ENCODE data around the gene CORT.
A peak's percentile ranks its signal among the peaks of the same experiment; 100 is the strongest.

CORT gene

GRCh38 chr1:10429868-10430215 lies 20.0 kb upstream of the CORT start:
- Histone ChIP-seq H3K27ac (no peak overlapping the region; the same call in 1 of the 2 replicates), H3K36me3 (ENCODE audit: insufficient read depth) (no peaks in the 10 kb centered on the region), H4K20me1 (ENCODE audit: insufficient read depth) (no peaks in the 10 kb centered on the region), H3K4me2 (peak overlapping the region; percentile 91), H3K79me2 (ENCODE audit: insufficient read depth, low read depth) (no peaks in the 10 kb centered on the region), H3K4me3 (IDR thresholded peaks at IDR 0.05; ENCODE audit: insufficient read depth, low read depth, low read length) (no peak overlapping the region), H3K9ac (peak overlapping the region; percentile 73; the same call in 1 of the 2 replicates), H3K4me1 (ENCODE audit: low read depth, poor library complexity, severe bottlenecking) (peaks cover 13% of the 10 kb centered on the region), H2AFZ (ENCODE audit: low read depth) (peak overlapping the region; percentile 94), H3K27me3 (ENCODE audit: insufficient read depth, low read depth) (no peaks in the 10 kb centered on the region)
- TF ChIP-seq CTCF (conservative IDR thresholded peaks at IDR 0.05; ENCODE audit: low read depth, low read length), result no peak

- H3K27me3 ChIP-seq (ENCODE audit: insufficient read depth, low read depth), result no peaks in the 10 kb centered on the region
- peak within 1 kb of the TSS; percentile 54; the same call in 1 of the 2 replicates for H3K27ac ChIP-seq
- H3K4me3 ChIP-seq (IDR thresholded peaks at IDR 0.05; ENCODE audit: insufficient read depth, low read depth, low read length), result peak within 1 kb of the TSS; percentile 62
- peak within 1 kb of the TSS; percentile 94 for H2AFZ ChIP-seq (ENCODE audit: low read depth)
- H3K36me3 ChIP-seq (ENCODE audit: insufficient read depth), result no peaks in the 10 kb centered on the region
- H3K4me1 ChIP-seq (ENCODE audit: low read depth, poor library complexity, severe bottlenecking), result peaks cover 13% of the 10 kb centered on the region
- no peaks in the 10 kb centered on the region for H3K79me2 ChIP-seq (ENCODE audit: insufficient read depth, low read depth)
- H3K9ac ChIP-seq, result peak within 1 kb of the TSS; percentile 73
- peak within 1 kb of the TSS; percentile 91 for H3K4me2 ChIP-seq
- peak; percentile 86 for TF ChIP-seq CTCF (conservative IDR thresholded peaks at IDR 0.05; ENCODE audit: low read depth, low read length)
- no peaks in the 10 kb centered on the region for H4K20me1 ChIP-seq (ENCODE audit: insufficient read depth)
Measured at GRCh38 chr1:10430216-10431069, 19.4 kb upstream of the CORT start, which contains the start of gene CENPS. CENPS (plus strand) TSS chr1:10430433; CDS start chr1:10430518, 85 bp downstream.

DNA sequence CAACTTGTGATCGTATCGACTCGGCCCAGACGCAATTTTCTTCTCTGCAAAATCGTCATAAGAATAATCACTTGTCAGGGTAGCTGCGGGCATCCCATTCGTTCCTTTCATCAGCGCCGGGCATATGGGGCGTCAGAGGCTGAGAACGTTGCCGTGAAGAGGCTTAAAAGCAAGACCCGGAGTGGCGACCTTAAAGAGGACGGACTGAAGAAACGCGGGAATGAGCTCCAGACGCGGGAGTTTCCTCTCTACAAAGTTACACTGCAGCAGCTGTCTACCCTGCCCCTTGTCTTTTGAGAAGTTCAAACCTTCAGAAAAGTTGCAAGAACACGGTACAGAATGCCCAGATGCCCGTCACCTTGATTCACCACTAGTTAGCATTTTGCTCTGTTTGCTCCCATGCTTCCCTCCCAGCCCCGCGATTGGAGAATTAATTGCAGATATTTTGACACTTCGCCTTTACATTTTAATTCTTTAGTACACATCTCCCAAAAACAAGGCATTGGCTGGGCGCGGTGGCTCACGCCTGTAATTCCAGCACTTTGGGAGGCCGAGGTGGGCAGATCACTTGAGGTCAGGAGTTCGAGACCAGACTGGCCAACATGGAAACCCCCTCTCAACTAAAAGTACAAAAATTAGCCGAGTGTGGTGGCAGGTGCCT lies 18.6 kb upstream of the CORT start:
- Histone ChIP-seq H2AFZ (ENCODE audit: low read depth) (peak overlapping the region; percentile 94), H3K4me2 (peak overlapping the region; percentile 58), H3K79me2 (ENCODE audit: insufficient read depth, low read depth) (no peaks in the 10 kb centered on the region), H3K9ac (peak overlapping the region; percentile 73), H3K4me3 (IDR thresholded peaks at IDR 0.05; ENCODE audit: insufficient read depth, low read depth, low read length) (peak overlapping the region; percentile 62), H3K27me3 (ENCODE audit: insufficient read depth, low read depth) (no peaks in the 10 kb centered on the region), H4K20me1 (ENCODE audit: insufficient read depth) (no peaks in the 10 kb centered on the region), H3K36me3 (ENCODE audit: insufficient read depth) (no peaks in the 10 kb centered on the region), H3K4me1 (ENCODE audit: low read depth, poor library complexity, severe bottlenecking) (peaks cover 13% of the 10 kb centered on the region), H3K27ac (peak overlapping the region; percentile 54; the same call in 1 of the 2 replicates)
- no peak for TF ChIP-seq CTCF (conservative IDR thresholded peaks at IDR 0.05; ENCODE audit: low read depth, low read length)

GRCh38 chr1:10432910-10433700 lies 16.7 kb upstream of the CORT start:
- H3K4me3 ChIP-seq (IDR thresholded peaks at IDR 0.05; ENCODE audit: insufficient read depth, low read depth, low read length), result no peak overlapping the region
- H3K4me1 ChIP-seq (ENCODE audit: low read depth, poor library complexity, severe bottlenecking), result peaks cover 8% of the 10 kb centered on the region
- no peak overlapping the region for H3K27ac ChIP-seq
- H4K20me1 ChIP-seq (ENCODE audit: insufficient read depth), result no peaks in the 10 kb centered on the region
- TF ChIP-seq CTCF (conservative IDR thresholded peaks at IDR 0.05; ENCODE audit: low read depth, low read length), result no peak
- H2AFZ ChIP-seq (ENCODE audit: low read depth), result no peak overlapping the region
- H3K79me2 ChIP-seq (ENCODE audit: insufficient read depth, low read depth), result no peaks in the 10 kb centered on the region
- H3K27me3 ChIP-seq (ENCODE audit: insufficient read depth, low read depth), result no peaks in the 10 kb centered on the region
- H3K4me2 ChIP-seq, result no peak overlapping the region
- no peaks in the 10 kb centered on the region for H3K36me3 ChIP-seq (ENCODE audit: insufficient read depth)
- H3K9ac ChIP-seq, result no peak overlapping the region
